Brain microvascular endothelial cell (primary cell): Measurements from ENCODE around the gene TATDN2.

ENCODE experiments used
- DNase-seq: peaks from one replicate; pipeline ENCODE4 v3.0.0-alpha.2; 2020
- H3K27ac ChIP-seq: fragments of 250-450 bp; sonication (Bioruptor Pico); 2 replicates; pipeline ENCODE4 v1.5.1; 2020; ENCODE audit warnings: mild to moderate bottlenecking, moderate library complexity
- H3K27me3 ChIP-seq: fragments of 250-450 bp; sonication (Bioruptor Pico); replicated peaks from 2 replicates; pipeline ENCODE4 v1.5.1; 2020; ENCODE audit warnings: mild to moderate bottlenecking
- H3K36me3 ChIP-seq: fragments of 250-450 bp; sonication (Bioruptor Pico); replicated peaks from 2 replicates; pipeline ENCODE4 v1.5.1; 2020; ENCODE audit warnings: mild to moderate bottlenecking
- H3K4me3 ChIP-seq: 2 replicates; pipeline ENCODE4 v1.5.1; 2011; ENCODE audit warnings: low read depth, mild to moderate bottlenecking, control low read depth, low read length, moderate library complexity
- in situ Hi-C: cut with HindIII; loops from 2 replicates; pipeline ENCODE4 v1.10.0; 2017; ENCODE audit warnings: low sequenced_read_pairs, low pct_ligation_motif_present
- TF ChIP-seq, protein P1 (sequence below): IDR thresholded peaks from 2 replicates; pipeline ENCODE4 v1.5.1; 2011; ENCODE audit warnings: low read depth, mild to moderate bottlenecking, moderate library complexity, low read length, control low read depth, inconsistent platforms; ENCODE audit errors: missing control alignments

Gene TATDN2

DNA sequence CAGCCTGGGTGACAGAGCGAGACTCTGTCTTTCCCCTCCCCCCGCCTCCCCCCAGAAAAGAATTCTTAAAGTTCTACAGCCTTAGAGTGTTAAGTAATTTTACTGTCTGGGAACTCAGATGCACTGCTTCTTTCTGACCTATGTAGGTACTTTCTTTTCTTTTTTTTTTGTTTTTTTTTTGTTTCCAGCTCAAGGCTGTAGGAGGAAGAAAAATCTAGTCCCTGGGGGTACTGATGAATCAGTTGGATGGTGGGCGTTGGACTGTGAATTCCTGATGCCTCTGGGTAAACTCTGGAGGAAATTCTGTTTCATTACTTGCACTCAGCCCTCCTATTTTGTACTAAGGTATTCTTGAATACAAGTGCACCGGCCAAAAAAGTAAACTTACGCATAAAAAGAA lies 33.7 kb downstream of the TATDN2 start:
- Histone ChIP-seq H3K27ac (no peak overlapping the region), H3K4me3 (no peak overlapping the region), H3K27me3 (no peaks in the 10 kb centered on the region), H3K36me3 (peaks cover 48% of the 10 kb centered on the region)
- in situ Hi-C loops: no loop called here
- peak; percentile 50 for DNase-seq
- TF ChIP-seq, protein P1, sequence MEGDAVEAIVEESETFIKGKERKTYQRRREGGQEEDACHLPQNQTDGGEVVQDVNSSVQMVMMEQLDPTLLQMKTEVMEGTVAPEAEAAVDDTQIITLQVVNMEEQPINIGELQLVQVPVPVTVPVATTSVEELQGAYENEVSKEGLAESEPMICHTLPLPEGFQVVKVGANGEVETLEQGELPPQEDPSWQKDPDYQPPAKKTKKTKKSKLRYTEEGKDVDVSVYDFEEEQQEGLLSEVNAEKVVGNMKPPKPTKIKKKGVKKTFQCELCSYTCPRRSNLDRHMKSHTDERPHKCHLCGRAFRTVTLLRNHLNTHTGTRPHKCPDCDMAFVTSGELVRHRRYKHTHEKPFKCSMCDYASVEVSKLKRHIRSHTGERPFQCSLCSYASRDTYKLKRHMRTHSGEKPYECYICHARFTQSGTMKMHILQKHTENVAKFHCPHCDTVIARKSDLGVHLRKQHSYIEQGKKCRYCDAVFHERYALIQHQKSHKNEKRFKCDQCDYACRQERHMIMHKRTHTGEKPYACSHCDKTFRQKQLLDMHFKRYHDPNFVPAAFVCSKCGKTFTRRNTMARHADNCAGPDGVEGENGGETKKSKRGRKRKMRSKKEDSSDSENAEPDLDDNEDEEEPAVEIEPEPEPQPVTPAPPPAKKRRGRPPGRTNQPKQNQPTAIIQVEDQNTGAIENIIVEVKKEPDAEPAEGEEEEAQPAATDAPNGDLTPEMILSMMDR: no peak

DNA sequence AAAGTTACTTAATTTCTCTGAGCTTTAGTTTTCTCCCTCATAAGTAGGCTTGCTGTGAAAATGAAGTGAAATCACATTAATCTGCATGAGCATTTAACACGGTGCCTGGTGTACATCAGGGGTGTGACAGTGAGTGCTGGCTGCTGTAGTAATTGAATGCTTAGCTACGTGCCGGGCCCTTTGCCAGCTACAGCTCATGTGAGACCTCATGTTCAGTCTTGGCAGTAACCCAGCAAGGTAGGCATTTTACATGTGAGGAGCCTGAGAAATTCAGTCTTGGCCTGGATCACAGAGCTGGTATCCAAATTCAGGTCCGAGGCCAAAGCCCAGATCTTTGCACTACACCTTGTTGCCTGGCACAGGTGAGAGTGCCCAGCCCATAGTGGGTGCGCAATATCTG lies 35.4 kb downstream of the TATDN2 start:
- H3K36me3 ChIP-seq: peaks cover 42% of the 10 kb centered on the region
- no peaks in the 10 kb centered on the region for H3K27me3 ChIP-seq
- in situ Hi-C loops: no loop called here
- H3K4me3 ChIP-seq: no peak overlapping the region
- TF ChIP-seq, protein P1: no peak
- DNase-seq: no peak
- no peak overlapping the region for H3K27ac ChIP-seq

DNA sequence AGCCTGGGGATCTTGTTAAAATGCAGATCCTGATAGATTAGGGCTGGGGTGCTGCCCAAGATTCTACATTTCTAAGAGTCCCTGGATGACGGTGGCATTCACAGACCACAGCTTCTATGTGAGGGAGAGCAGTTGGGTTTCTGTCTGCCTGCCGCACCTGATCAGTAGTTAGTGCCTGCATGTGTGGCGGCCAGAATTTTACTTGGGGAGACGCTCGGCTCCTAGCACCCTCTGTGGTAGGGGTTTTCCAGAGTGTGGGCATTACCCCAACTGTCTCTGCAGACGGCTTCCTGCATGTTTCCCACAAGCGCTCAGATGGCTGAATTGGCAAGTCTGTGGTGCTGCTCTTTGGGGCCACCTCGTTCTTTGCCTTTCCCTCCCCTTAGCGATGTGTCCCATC lies 36.2 kb downstream of the TATDN2 start:
- Histone ChIP-seq H3K4me3 (no peak overlapping the region), H3K36me3 (peaks cover 44% of the 10 kb centered on the region), H3K27ac (no peak overlapping the region), H3K27me3 (no peaks in the 10 kb centered on the region)
- TF ChIP-seq, protein P1: no peak
- DNase-seq: no peak
- in situ Hi-C loops: no loop called here

DNA sequence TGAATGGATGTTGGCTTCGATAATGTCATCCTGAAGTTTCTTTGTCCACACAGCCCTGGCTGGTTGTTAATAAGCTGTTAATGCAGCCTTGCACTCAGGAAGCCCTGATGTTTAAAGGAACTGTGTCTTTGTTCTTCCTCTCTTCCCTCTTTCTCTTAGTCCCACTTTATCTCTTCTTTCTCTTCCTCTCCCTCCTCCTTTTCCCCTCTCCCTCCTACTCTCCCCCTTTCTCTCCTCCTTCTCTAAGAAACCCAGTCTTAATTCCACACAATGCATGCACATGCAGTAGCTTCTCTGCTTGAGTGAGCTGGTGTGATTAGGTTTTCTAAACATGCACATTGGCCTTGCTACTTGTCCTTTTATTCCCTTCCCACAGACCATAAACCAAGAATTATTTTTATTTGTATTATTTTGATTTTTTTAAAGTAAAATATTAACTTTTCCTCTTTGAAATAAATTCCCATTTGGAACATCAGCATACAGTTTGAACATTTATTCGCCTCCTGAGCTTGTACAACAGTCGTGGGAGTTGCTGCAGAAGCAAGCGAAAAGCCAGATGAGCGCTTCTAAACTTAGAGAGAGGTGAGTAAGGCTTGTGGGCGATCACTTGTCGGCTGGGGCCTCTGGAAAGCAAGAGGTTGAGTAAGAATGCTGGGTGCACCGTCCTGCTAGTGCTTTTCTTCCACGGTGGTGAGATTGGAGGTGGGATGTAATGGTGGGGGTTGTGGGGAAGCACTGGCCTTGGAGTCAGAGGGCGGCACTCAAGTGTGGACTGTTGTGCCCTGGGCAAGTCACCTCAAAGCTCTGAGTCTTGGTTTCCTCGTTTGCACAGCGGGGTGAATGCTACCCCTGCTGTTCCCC lies 37.2 kb downstream of the TATDN2 start:
- TF ChIP-seq, protein P1: no peak
- in situ Hi-C loops: no loop called here
- Histone ChIP-seq H3K36me3 (peaks cover 42% of the 10 kb centered on the region), H3K27ac (no peak overlapping the region), H3K27me3 (no peaks in the 10 kb centered on the region), H3K4me3 (no peak overlapping the region)
- no peak for DNase-seq

DNA sequence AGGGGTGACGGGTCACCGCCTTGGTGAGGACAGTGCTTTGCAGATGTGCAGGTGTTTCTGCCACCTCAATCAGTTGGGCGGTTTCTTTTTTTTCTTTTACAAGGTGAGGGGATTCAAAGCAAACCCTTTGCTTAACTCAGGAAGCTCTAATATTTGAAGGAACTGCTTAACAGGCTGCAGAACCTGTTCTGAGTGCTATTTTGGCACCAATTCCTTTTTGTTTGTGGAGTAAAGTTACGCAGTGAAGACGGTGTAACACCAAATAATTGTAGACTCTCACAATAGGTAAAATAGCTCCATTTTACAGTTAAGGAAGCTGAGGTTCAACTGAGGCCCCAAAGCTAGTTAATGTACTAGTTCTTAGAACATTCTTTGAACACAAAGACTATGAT lies 37.9 kb downstream of the TATDN2 start:
- DNase-seq: no peak
- H3K27ac ChIP-seq: no peak overlapping the region
- peaks cover 36% of the 10 kb centered on the region for H3K36me3 ChIP-seq
- in situ Hi-C loops: no loop called here
- no peak overlapping the region for H3K4me3 ChIP-seq
- TF ChIP-seq, protein P1: no peak
- H3K27me3 ChIP-seq: no peaks in the 10 kb centered on the region
